Thyroid gland (tissue), 4 donors: ENCODE data around the gene GPHA2.

Source experiments
- POLR2A ChIP-seq, 2 donors: fragments of 450-650 bp; IDR thresholded peaks; one replicate each; pipeline ENCODE4 v1.6.1; 2017; ENCODE audit warnings: antibody characterized with exemption in 2 of 2, mild to moderate bottlenecking in 2 of 2, moderate library complexity in 1 of 2
- TF ChIP-seq, protein P1 (sequence below), 6 experiments: fragments of 200-600 bp in 3 of 6; fragments of 450-650 bp in 3 of 6; sonication (generic) in 3 of 6; IDR thresholded peaks; one replicate each; pipeline ENCODE4 v1.5.1; 2016 to 2019; ENCODE audit warnings: antibody characterized with exemption in 6 of 6, mild to moderate bottlenecking in 2 of 6, inconsistent platforms in 1 of 6, moderate library complexity in 1 of 6

DNA sequence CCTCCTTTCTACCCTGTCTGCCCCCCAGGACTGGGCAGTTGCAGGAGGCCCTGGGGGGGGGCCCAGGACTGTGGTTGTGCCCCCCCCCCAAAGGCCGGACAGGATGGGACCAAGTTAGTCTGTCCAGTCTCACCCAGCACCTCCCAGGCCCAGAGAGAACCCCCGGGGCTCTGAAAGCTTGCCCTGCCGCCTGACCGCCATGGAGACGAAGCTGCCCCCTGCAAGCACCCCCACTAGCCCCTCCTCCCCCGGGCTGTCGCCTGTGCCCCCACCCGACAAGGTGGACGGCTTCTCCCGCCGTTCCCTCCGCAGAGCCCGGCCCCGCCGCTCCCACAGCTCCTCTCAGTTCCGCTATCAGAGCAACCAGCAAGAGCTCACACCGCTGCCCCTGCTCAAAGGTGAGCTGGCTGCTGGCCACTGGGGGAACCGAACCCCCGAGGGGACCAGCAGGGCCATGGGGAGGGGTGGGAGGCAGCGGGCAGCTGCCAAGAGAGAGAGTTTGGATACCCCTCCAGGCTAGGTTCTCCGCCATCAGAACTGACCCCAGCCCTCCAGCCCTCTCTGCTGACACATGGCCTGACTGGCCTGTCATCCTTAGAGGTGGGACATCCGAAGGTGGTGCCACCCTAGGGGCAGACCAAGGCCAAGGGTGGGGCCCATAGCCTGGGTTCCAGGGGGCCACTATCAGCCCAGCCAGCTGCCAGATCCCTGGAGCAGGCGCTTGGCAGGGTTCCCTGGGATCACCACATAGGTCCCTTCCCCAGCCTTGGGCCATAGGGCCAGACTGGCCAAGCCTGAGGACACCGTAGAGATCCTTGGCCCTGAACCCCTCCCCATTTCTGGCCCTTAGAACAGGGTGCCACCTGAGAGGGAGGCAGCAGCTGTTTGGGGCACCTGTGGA, 9.9 kb downstream of the GPHA2 start:
- TF ChIP-seq, protein P1, sequence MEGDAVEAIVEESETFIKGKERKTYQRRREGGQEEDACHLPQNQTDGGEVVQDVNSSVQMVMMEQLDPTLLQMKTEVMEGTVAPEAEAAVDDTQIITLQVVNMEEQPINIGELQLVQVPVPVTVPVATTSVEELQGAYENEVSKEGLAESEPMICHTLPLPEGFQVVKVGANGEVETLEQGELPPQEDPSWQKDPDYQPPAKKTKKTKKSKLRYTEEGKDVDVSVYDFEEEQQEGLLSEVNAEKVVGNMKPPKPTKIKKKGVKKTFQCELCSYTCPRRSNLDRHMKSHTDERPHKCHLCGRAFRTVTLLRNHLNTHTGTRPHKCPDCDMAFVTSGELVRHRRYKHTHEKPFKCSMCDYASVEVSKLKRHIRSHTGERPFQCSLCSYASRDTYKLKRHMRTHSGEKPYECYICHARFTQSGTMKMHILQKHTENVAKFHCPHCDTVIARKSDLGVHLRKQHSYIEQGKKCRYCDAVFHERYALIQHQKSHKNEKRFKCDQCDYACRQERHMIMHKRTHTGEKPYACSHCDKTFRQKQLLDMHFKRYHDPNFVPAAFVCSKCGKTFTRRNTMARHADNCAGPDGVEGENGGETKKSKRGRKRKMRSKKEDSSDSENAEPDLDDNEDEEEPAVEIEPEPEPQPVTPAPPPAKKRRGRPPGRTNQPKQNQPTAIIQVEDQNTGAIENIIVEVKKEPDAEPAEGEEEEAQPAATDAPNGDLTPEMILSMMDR (IDR thresholded peaks at IDR 0.05), result no peak
- TF ChIP-seq POLR2A (IDR thresholded peaks at IDR 0.05), result no peak
